GM21367 (cell line): ENCODE measurements around the gene HECW1.

Experiments
- ATAC-seq: cut with Tn5 transposase; IDR thresholded peaks from one replicate; pipeline ENCODE4 v1.9.1; 2021; ENCODE audit not compliant: unreplicated experiment

The HECW1 gene

GRCh38 chr7:43487731-43488073, 375.3 kb downstream of the HECW1 start:
- no peak for ATAC-seq

GRCh38 chr7:43489257-43489656, 376.8 kb downstream of the HECW1 start:
- no peak for ATAC-seq

DNA sequence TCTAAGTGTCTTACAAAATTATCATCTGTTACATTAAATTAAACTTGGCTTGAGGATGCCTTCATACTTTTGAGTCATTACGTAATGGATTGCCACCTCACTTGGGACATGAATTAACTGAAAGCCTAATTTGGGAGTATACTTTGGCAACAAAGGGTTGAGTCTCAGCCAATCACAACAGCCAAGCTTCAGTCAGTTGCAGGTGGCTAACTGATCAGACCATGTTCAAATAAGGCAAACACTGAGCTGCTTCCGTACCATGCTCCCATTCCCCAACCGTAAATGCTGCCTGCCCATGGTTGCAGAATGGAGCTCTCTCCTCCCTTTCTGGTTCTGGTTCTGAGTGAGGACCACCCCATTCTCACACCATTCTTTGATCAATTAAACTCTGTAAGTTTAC, 377.6 kb downstream of the HECW1 start:
- ATAC-seq, result no peak

- ATAC-seq, result no peak
These were observed 378.7 kb downstream of the HECW1 start for GRCh38 chr7:43491123-43491522.

DNA sequence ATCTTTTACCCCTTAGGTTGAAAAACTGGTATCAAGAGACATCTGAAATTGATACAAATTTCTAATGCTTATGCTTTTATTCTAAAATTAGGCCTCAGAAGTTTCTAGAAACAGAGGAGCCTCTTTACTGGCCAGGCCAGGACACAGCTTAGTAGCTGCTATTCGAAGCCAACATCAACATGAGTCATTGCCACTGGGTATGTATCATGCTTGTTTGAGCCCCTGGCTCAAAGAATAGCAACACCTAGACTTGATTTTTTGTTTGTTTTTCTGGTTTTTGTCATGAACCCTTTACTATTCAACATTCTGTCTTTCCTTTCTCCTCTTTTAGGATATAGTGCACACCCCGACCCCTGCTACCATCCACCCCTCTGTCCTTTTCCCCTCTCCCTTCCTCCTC, 379.5 kb downstream of the HECW1 start:
- ATAC-seq, result no peak

- no peak for ATAC-seq
These were observed 380.4 kb downstream of the HECW1 start for GRCh38 chr7:43492896-43493295.

DNA sequence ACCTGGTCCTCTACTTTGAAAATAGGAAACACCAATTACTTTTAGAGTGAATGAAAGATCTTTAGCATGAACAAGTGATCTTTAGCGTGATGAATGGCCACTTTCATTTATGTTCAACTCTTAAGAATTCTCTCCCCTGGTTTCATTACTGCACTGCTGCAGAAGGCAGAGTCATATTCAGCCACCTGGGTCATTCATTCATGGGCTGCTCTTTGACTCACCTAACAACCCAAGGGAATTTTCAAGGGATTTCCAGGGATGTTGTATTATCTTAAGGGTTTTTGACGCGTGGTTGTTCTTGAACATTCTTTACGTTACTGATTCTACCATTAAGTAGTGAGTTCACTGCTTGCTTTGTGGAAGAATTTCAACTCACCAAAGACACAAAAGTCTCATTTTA, 383.1 kb downstream of the HECW1 start:
- no peak for ATAC-seq

DNA sequence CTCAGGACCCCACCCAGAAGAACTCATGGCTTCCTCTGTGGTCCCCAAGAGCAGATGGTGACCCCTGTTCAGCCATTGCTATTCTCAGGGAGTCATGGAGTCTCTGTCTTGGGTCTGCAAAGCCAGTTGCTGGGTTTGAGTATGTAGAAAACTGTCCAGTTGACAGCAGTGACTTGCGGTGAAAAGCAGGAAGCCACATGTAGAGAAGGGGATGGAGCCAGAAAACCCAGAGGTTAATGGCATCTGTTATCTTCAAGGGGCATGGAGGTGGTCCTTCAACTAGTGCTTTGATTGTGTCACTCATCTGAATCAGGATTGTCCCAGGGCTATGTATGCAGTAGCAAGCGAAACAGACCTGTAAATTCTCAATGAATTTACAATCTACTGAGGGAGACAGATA, 384.1 kb downstream of the HECW1 start:
- no peak for ATAC-seq

DNA sequence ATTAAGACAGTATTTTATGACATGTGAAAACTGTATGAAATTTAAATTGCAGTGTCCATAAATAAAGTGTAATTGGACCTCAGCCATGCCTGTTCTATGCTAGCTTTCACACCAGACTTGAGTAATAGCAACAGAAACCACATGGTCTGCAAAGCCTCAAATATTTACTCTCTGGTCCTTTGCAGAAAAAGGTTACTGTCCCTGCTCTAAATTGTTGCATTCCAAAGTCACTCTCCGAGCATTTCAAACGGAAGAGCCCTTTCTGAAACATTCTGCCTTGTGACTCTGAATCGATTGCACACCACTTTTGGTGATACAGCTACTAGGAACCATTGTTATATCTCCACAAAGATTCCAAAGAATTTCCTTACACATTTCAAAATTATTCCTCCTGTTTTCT, 389.4 kb downstream of the HECW1 start:
- ATAC-seq, result no peak

DNA sequence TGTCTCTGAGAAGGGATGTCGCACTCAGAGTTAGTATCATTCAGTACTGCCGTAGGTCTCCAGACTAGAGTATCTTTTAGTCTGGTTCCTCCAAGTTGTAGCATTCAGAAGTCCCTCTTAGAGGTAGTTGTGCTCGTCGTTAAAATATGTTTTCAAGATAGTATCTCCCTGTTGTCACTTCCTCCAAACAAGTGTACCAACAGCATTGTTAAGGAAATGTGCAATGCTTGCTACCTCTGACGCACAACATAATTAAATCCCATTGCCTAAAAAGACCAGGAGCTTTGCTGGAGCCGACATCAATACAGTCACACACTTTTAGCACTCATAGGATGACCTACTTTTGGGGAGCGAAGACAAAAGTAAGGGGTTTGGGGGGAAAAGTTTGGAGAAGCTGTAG, 390.5 kb downstream of the HECW1 start:
- ATAC-seq, result no peak

DNA sequence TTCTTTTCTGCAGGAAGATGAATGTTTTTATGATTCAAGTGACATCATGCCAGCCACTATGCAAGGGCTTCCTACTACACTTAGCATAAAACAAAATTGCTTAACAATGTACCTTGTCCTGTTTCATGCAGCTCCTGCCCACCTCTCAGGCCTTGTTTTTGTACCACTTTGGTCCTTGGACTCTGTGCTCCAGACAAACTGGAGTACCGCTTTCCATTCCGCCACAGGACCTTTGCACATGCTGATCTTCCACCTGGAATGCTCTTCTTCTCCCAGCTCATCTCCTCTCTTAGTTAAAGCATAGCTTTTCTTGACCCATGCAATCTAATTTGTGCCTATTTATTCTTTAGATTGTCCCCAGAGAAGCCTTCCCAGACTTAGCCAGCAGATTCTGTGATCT, 393.0 kb downstream of the HECW1 start:
- no peak for ATAC-seq

DNA sequence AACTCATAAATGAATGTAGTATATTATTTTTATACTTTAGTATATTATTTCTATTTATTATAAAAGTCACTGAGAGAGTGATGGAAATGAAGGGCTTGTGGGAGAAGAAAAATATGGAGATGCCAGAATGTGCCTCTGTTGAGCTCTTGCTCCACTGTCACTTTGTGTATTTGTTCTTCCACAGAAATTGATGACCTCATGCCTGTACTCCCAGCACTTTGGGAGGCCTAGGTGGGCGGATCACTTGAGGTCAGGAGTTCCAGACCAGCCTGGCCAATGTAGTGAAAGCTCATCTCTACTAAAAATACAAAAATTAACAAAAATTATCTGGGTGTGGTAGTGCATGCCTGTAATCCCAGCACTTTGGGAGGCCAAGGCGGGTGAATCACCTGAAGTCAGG, 394.0 kb downstream of the HECW1 start:
- ATAC-seq, result no peak

GRCh38 chr7:43508461-43508860, 396.0 kb downstream of the HECW1 start:
- ATAC-seq, result no peak

- no peak for ATAC-seq
These were observed 397.5 kb downstream of the HECW1 start for GRCh38 chr7:43509906-43510305.

- ATAC-seq, result no peak
These were observed 398.6 kb downstream of the HECW1 start for GRCh38 chr7:43511029-43511428.

DNA sequence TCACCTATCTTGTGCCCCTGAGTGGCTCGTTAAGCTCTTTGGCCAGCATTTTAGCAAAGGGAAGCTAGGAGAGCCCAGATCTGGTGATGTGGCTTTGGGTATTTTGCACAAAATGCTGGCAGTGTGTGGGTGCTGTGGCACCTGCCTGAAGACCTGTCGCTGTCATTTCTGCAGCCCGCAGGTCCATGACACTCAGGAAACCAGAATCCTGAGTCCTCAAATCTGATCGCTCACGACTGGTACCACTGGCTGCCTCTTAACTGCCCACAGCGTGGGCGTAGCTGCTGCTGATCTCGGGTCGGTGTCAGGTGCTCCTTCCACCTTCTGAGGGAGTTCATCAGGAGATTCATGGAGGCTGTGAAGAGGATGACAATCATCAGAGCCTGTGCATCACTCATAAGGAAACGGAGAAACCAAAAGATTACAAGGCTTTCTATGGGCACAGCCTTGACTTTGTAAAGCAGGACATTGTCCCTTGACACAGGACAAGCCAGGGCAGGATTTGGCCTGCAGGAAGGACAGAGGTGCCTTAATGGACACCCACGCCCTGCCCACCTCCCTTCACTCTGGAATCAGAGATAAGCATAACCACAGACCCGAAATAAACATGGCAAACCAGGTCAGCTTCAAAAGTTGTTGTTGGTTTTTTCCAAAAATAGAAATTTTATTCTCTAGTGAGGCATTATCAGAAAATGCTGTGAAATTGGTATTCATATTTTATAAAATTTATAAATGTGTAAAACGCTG, 399.5 kb downstream of the HECW1 start:
- ATAC-seq, result no peak

DNA sequence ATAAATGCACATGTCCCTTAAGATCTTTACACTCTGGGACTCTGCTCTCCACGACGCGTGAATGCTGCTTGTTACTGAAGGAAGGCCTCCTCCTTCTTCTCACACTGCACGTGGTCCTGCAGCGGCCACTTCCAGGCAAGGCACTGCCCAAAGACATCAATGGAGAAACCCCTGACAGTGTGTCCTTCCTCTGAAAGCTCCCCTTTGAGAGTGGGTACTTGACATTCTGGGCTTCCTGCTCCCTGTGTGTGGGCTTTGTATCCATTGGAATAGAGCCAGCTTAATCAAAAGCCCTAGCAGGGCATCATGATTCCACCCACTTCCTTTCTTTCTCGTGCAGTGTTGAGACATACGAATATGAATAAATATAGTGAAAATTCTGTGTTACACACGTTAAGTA, 400.8 kb downstream of the HECW1 start:
- no peak for ATAC-seq

- no peak for ATAC-seq
These were observed 404.3 kb downstream of the HECW1 start for GRCh38 chr7:43516581-43517342.

GRCh38 chr7:43517464-43517863, 405.0 kb downstream of the HECW1 start:
- no peak for ATAC-seq

- ATAC-seq, result no peak
These were observed 407.8 kb downstream of the HECW1 start for GRCh38 chr7:43520201-43520600.

- ATAC-seq, result no peak
These were observed 410.1 kb downstream of the HECW1 start for GRCh38 chr7:43522406-43523156.
